K562 (cell line): ENCODE results near the gene OSGEP. TPM values are rescaled to one million over a fixed set of nuclear protein-coding genes. Genes with fewer than 3 reads are reported as not detected.

Source experiments
- ATAC-seq: fragments of 200-7000 bp; cut with Tn5 transposase; 3 replicates; pipeline ENCODE4 v1.9.1; 2020; ENCODE audit warnings: moderate library complexity
- BruUV-seq: library from RNA; stranded (reverse); fragments of 400-500 nt; replicated peaks from 2 replicates; lab custom pipeline; 2021; lab: Mats Ljungman, UMichigan
- CTCF ChIA-PET: fragments of 300-600 bp; formaldehyde crosslinking; extraction: SDS; loops from one replicate; lab custom pipeline; 2021; ENCODE audit warnings: low intra/inter-chr PET ratio; lab: Yijun Ruan, JAX
- POLR2A ChIA-PET: fragments of 300-600, 350-650 bp; sonication (Branson Sonifier 250); formaldehyde crosslinking; extraction: SDS; loops from one replicate; lab custom pipeline; 2021; ENCODE audit warnings: antibody characterized with exemption, inconsistent platforms; lab: Yijun Ruan, JAX
- DNase-seq, 4 experiments: peaks; one replicate each; pipeline versions ENCODE4 v3.0.0 to v3.0.0-alpha.2; 2011 to 2018; ENCODE audit warnings: low spot score in 3 of 4, mixed read lengths in 3 of 4; ENCODE audit errors: extremely low read depth in 1 of 4
- FAIRE-seq: peaks from 2 replicates; lab custom pipeline; 2011; peaks lifted over from hg19 to GRCh38; lab: Jason Lieb, UNC
- H2AFZ ChIP-seq: 2 replicates; pipeline ENCODE4 v1.6.0; 2011; ENCODE audit warnings: low read depth, low read length, control low read depth, inconsistent platforms
- H3K27ac ChIP-seq: fragments of 200-600 bp; 3 replicates; pipeline ENCODE4 v1.8.0; 2011; ENCODE audit warnings: low read depth, mild to moderate bottlenecking, control low read depth, inconsistent platforms, low read length, moderate library complexity, mixed read lengths; ENCODE audit errors: extremely low read depth
- H3K27me3 ChIP-seq, 2 experiments: fragments of 300-600 bp in 1 of 2; 2 replicates in 1 of 2; 3 replicates in 1 of 2; pipeline versions ENCODE4 v1.6.0 to v1.8.0; 2011; ENCODE audit warnings: inconsistent platforms in 2 of 2, low read length in 2 of 2, mild to moderate bottlenecking in 1 of 2, mixed read lengths in 1 of 2, moderate library complexity in 1 of 2; ENCODE audit not compliant: control insufficient read depth in 2 of 2, insufficient read depth in 2 of 2
- H3K36me3 ChIP-seq: fragments of 300-600 bp; 3 replicates; pipeline ENCODE4 v1.8.0; 2011; ENCODE audit warnings: mild to moderate bottlenecking, low read length, inconsistent platforms; ENCODE audit not compliant: control insufficient read depth, insufficient read depth
- H3K4me1 ChIP-seq, 2 experiments: fragments of 200-600 bp in 1 of 2; replicated peaks in 1 of 2; 2 replicates in 1 of 2; 3 replicates in 1 of 2; pipeline versions ENCODE4 v1.5.1 to v1.8.0; 2011; ENCODE audit warnings: inconsistent platforms in 2 of 2, low read length in 2 of 2, mild to moderate bottlenecking in 1 of 2, mixed read lengths in 1 of 2, moderate library complexity in 1 of 2; ENCODE audit not compliant: control insufficient read depth in 2 of 2, insufficient read depth in 2 of 2
- H3K4me2 ChIP-seq: 2 replicates; pipeline ENCODE4 v1.6.1; 2011; ENCODE audit warnings: low read length, control low read depth, inconsistent platforms, mixed read lengths; ENCODE audit not compliant: insufficient read depth
- H3K4me3 ChIP-seq: fragments of 200-600 bp; sonication (generic), shearing (Covaris generic); 2 replicates; pipeline ENCODE4 v1.5.1; 2016; ENCODE audit warnings: control low read depth, inconsistent platforms
- H3K79me2 ChIP-seq: fragments of 200-600 bp; 3 replicates; pipeline ENCODE4 v1.8.0; 2011; ENCODE audit warnings: low read length, inconsistent platforms; ENCODE audit not compliant: control insufficient read depth, insufficient read depth
- H3K9ac ChIP-seq, 2 experiments: 2 replicates each; pipeline versions ENCODE4 v1.6.0 to v1.6.1; 2011; ENCODE audit warnings: low read depth in 2 of 2, low read length in 2 of 2, control low read depth in 1 of 2, inconsistent platforms in 1 of 2, mild to moderate bottlenecking in 1 of 2, mixed read lengths in 1 of 2; ENCODE audit not compliant: insufficient read depth in 1 of 2
- H3K9me1 ChIP-seq: one replicate; pipeline ENCODE4 v1.6.0; 2011; ENCODE audit warnings: inconsistent platforms, mild to moderate bottlenecking, low read length, moderate library complexity; ENCODE audit not compliant: control insufficient read depth, insufficient read depth
- H3K9me3 ChIP-seq: replicated peaks from 2 replicates; pipeline ENCODE4 v1.5.1; 2011; ENCODE audit warnings: low read depth, low read length, inconsistent platforms; ENCODE audit not compliant: control insufficient read depth, insufficient read depth
- H4K20me1 ChIP-seq: replicated peaks from 2 replicates; pipeline ENCODE4 v1.6.1; 2011; ENCODE audit warnings: low read length, inconsistent platforms, mixed read lengths; ENCODE audit not compliant: control insufficient read depth, insufficient read depth
- FOSL1 ChIP-seq: fragments of 200-800 bp; sonication (Bioruptor generic); conservative IDR thresholded peaks from 2 replicates; pipeline ENCODE4 v1.6.1; 2016; ENCODE audit warnings: missing genetic modification characterization, missing compliant biosample characterization
- JUNB ChIP-seq: fragments of 450-650 bp; formaldehyde crosslinking; conservative IDR thresholded peaks from 2 replicates; pipeline ENCODE4 v1.4.0; 2020; ENCODE audit warnings: mild to moderate bottlenecking
- MEF2A ChIP-seq: IDR thresholded peaks from 2 replicates; pipeline ENCODE4 v1.6.1; 2011; ENCODE audit warnings: low read depth, mild to moderate bottlenecking, low read length, moderate library complexity; ENCODE audit not compliant: control insufficient read depth
- MTA1 ChIP-seq: fragments of 450-650 bp; IDR thresholded peaks from 2 replicates; pipeline ENCODE4 v1.6.1; 2017; ENCODE audit warnings: borderline replicate concordance
- RBBP5 ChIP-seq: fragments of 200-600 bp; sonication (generic); IDR thresholded peaks from 2 replicates; pipeline ENCODE4 v1.6.1; 2012; ENCODE audit warnings: borderline replicate concordance, mild to moderate bottlenecking, low read length, control low read depth, inconsistent platforms; ENCODE audit not compliant: insufficient read depth, poor library complexity, severe bottlenecking
- RBM17 ChIP-seq: fragments of 200-400 bp; formaldehyde crosslinking; IDR thresholded peaks from 2 replicates; pipeline ENCODE4 v1.6.1; 2017; ENCODE audit warnings: low read depth, mild to moderate bottlenecking, low read length, borderline replicate concordance
- SMARCA4 ChIP-seq: fragments of 450-650 bp; IDR thresholded peaks from 2 replicates; pipeline ENCODE4 v1.6.1; 2016
- STAT5A ChIP-seq: IDR thresholded peaks from 2 replicates; pipeline ENCODE4 v1.6.1; 2012; ENCODE audit warnings: low read length, inconsistent platforms, borderline replicate concordance
- ZBTB34 ChIP-seq: fragments of 250-450 bp; sonication (Bioruptor Pico); IDR thresholded peaks from 2 replicates; pipeline ENCODE4 v1.8.0; 2021; ENCODE audit warnings: mild to moderate bottlenecking, moderate library complexity
- ZFX ChIP-seq: sonication (generic); formaldehyde crosslinking; IDR thresholded peaks from 2 replicates; pipeline ENCODE4 v1.8.0; 2022; ENCODE audit warnings: mild to moderate bottlenecking, missing genetic modification reagents, moderate library complexity
- ZMIZ1 ChIP-seq, 2 experiments: fragments of 150-350 bp in 1 of 2; IDR thresholded peaks; 2 replicates each; pipeline ENCODE4 v1.6.1; 2012 to 2016; ENCODE audit warnings: low read depth in 2 of 2, low read length in 2 of 2, mild to moderate bottlenecking in 1 of 2, moderate library complexity in 1 of 2
- ZNF354B ChIP-seq: fragments of 250-450 bp; sonication (Bioruptor Pico); IDR thresholded peaks from 2 replicates; pipeline ENCODE4 v1.4.0; 2020
- WGBS: fragments of 100-300 bp; shearing (Covaris generic); methylation state at CpG from one replicate; pipeline ENCODE4 v1.1.6; 2016; ENCODE audit warnings: low coverage, mixed read lengths; ENCODE audit not compliant: insufficient coverage; ENCODE audit errors: missing lambda C conversion rate; 5-methylcytosine and 5-hydroxymethylcytosine counted together
- in situ Hi-C: fragments of 300-500 bp; cut with MboI; formaldehyde crosslinking; loops from 4 replicates; pipeline ENCODE4 v1.15.0; 2018; ENCODE audit warnings: inconsistent platforms, mixed read lengths
- intact Hi-C: fragments of 100-400 bp; cut with micrococcal nuclease; formaldehyde crosslinking; loops from 2 replicates; pipeline ENCODE4 v1.14.2; 2022
- polyA plus RNA-seq, 8 experiments: library from polyadenylated mRNA; depleted of rRNA in 4 of 8; stranded (reverse) in 5 of 8; unstranded in 3 of 8; fragments of >200 nt; fragmentation: Nextera tagmentation in 2 of 8; fragmentation: Illumina TruSeq in 1 of 8; extraction: Ambion mirVana in 2 of 8; extraction: Trizol in 1 of 8; gene quantifications; 2 replicates each; pipeline versions ENCODE4 v1.2.1 to v1.2.3, GENCODE V29; 2011 to 2014; ENCODE audit warnings: inconsistent platforms in 1 of 8, missing spikeins in 1 of 8
- total RNA-seq, 7 experiments: library from RNA; depleted of rRNA in 6 of 7; stranded (reverse); fragments of >200 nt in 6 of 7; fragmentation: Illumina TruSeq in 2 of 7; extraction: Trizol in 2 of 7; gene quantifications; 2 replicates each; pipeline versions ENCODE4 v1.2.1 to v1.2.3, GENCODE V29; 2011 to 2021; ENCODE audit warnings: low replicate concordance in 1 of 7
- TF ChIP-seq, protein P1 (sequence below): fragments of 250-450 bp; sonication (Bioruptor Pico); IDR thresholded peaks from 2 replicates; pipeline ENCODE4 v1.8.0; 2022; ENCODE audit warnings: inconsistent platforms
- TF ChIP-seq, protein P2 (sequence below), 2 experiments: fragments of 450-650 bp in 1 of 2; sonication (generic) in 1 of 2; formaldehyde crosslinking in 1 of 2; IDR thresholded peaks in 1 of 2; conservative IDR thresholded peaks in 1 of 2; 2 replicates each; pipeline versions ENCODE4 v1.6.1 to v1.8.1; 2016 to 2023; ENCODE audit warnings: mild to moderate bottlenecking in 2 of 2, moderate library complexity in 2 of 2, inconsistent platforms in 1 of 2, missing genetic modification reagents in 1 of 2

The OSGEP gene
- total and polyA plus RNA-seq, 9 of the 15 experiments (the other 6 are each of a cell fraction or from before 2014, with no cell fraction given), result 32.1 to 59.2 (median 44.1) TPM

GRCh38 chr14:20400965-20401593, 53.5 kb downstream of the OSGEP start:
- no peak for ATAC-seq
- H3K4me2 ChIP-seq, result no peak overlapping the region
- ChIA-PET POLR2A (no interaction called here), CTCF (no interaction called here)
- no peaks in the 10 kb centered on the region for H3K9me3 ChIP-seq
- no TSS peak for BruUV-seq
- no peaks in the 10 kb centered on the region for H4K20me1 ChIP-seq
- peaks cover 3% of the 10 kb centered on the region for H3K9me1 ChIP-seq
- H3K79me2 ChIP-seq, result no peaks in the 10 kb centered on the region
- H2AFZ ChIP-seq, result no peak overlapping the region
- intact Hi-C loops, result no loop called here
- DNase-seq, result no peak
- in situ Hi-C loops, result no loop called here
- no peaks in the 10 kb centered on the region; a peak in 1 of 5 replicates for H3K4me1 ChIP-seq
- no peak overlapping the region for H3K9ac ChIP-seq
- H3K27ac ChIP-seq, result no peak overlapping the region
- H3K27me3 ChIP-seq, result no peaks in the 10 kb centered on the region
- peaks cover 17% of the 10 kb centered on the region; the same call in 2 of the 3 replicates for H3K36me3 ChIP-seq
- 65% methylated on average over 7 of the region's 10 CpGs for WGBS
- no peak overlapping the region for H3K4me3 ChIP-seq
- FAIRE-seq, result no peak
- TF ChIP-seq ZNF354B (CRISPR knock-in tag) (no peak), SMARCA4 (no peak), MEF2A (peak; percentile 3; the same call in 1 of the 2 replicates), MTA1 (no peak), ZBTB34 (CRISPR knock-in tag) (no peak), RBBP5 (no peak), ZMIZ1 (IDR thresholded peaks at IDR 0.05; ENCODE audit: low read depth in 2 of 2, low read length in 2 of 2) (no peak), JUNB (CRISPR knock-in tag) (0 out of 2 replicates have a peak, but pooled peaks have one; percentile 42), FOSL1 (tag) (peak; percentile 65), STAT5A (no peak), RBM17 (no peak), ZFX (CRISPR knock-in tag) (no peak)
- TF ChIP-seq, protein P1, sequence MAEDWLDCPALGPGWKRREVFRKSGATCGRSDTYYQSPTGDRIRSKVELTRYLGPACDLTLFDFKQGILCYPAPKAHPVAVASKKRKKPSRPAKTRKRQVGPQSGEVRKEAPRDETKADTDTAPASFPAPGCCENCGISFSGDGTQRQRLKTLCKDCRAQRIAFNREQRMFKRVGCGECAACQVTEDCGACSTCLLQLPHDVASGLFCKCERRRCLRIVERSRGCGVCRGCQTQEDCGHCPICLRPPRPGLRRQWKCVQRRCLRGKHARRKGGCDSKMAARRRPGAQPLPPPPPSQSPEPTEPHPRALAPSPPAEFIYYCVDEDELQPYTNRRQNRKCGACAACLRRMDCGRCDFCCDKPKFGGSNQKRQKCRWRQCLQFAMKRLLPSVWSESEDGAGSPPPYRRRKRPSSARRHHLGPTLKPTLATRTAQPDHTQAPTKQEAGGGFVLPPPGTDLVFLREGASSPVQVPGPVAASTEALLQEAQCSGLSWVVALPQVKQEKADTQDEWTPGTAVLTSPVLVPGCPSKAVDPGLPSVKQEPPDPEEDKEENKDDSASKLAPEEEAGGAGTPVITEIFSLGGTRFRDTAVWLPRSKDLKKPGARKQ (CRISPR knock-in tag), result no peak
- TF ChIP-seq, protein P2, sequence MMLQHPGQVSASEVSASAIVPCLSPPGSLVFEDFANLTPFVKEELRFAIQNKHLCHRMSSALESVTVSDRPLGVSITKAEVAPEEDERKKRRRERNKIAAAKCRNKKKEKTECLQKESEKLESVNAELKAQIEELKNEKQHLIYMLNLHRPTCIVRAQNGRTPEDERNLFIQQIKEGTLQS (IDR thresholded peaks at IDR 0.05), result peak; percentile 42; the same call in 1 of the 2 replicates
- TF ChIP-seq, protein P2 (CRISPR knock-in tag; conservative IDR thresholded peaks at IDR 0.05), result no peak
